Activated T-helper 1 cell treated with Interleukin-2 at 50 U/mL for 16 hours (primary cell): ENCODE data around the gene CPNE9.

ENCODE experiments used
- DNase-seq: peaks from one replicate; pipeline ENCODE4 v3.0.0-alpha.2; 2020; ENCODE audit warnings: low read depth

The CPNE9 gene, protein sequence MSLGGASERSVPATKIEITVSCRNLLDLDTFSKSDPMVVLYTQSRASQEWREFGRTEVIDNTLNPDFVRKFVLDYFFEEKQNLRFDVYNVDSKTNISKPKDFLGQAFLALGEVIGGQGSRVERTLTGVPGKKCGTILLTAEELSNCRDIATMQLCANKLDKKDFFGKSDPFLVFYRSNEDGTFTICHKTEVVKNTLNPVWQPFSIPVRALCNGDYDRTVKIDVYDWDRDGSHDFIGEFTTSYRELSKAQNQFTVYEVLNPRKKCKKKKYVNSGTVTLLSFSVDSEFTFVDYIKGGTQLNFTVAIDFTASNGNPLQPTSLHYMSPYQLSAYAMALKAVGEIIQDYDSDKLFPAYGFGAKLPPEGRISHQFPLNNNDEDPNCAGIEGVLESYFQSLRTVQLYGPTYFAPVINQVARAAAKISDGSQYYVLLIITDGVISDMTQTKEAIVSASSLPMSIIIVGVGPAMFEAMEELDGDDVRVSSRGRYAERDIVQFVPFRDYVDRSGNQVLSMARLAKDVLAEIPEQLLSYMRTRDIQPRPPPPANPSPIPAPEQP

DNA sequence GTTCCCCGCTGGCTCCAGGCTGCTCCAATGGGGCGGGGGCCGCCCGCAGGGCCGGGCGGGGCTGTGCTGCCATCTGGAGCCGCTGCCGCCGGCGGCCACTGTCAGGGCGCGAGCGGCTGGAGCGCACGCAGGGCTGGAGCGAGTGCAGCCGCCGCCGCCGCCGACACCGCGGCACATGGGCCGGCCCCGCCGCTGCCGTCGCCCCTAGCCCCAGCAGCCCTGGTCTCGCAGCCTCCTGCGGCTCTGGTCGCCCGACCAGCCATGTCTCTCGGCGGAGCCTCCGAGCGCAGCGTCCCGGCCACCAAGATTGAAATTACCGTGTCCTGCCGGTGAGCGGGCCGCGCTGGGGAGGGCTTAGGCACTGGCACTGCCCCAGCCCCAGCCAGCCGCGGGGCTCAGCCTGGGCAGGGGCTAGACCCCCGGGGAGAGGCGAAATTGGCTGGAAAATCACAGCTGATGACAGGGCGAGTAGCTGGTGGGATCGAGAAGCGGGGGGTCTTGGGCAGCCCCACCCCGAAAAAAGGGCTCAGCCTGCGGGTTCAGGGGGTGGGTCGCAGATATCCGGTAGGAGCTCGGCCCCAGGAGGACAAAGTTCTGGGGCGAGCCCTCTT lies at the start of gene CPNE9:
TSS of gene CPNE9 (plus strand) at position 98 of the 611 bp plus-strand sequence. CDS start at position 262, 164 bp downstream.
- no peak for DNase-seq

DNA sequence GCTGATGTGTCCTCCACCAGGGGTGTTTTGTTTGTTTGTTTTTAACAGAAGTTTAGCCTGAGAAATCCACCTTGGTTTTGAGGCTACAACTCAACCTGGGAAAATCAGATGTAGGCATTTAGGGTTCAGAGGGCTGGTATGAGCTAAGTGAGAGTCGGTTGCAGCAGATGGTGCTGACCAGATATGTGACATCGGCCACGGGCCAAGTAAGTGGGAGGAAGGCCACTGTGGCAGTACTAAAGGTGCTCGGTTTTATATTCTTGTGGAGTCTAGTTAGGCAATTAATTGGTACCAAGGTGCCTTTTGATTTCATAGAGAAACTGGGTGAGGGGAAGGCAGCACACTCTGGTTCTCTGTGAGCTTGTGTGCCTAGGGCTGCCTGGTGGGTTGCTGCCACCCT lies 43.8 kb upstream of the CPNE9 start:
- no peak for DNase-seq

DNA sequence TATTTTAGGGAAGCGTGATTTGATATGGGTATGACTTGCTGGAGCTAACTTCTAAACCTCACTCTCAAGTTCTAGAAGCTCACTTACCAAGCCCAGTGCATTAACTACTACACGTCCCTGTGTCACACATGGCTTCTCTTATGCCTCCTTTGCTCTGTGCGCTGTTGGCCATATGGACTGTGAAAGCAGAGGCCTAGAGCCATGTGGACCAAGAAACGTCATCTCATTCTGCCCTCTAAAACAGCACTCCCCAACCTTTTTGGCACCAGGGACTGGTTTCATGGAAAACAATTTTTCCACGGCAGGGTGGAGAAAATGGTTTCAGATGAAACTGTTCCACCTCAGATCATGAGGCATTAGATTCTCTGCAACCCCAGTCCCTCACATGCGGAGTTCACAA lies 42.7 kb upstream of the CPNE9 start:
- no peak for DNase-seq

DNA sequence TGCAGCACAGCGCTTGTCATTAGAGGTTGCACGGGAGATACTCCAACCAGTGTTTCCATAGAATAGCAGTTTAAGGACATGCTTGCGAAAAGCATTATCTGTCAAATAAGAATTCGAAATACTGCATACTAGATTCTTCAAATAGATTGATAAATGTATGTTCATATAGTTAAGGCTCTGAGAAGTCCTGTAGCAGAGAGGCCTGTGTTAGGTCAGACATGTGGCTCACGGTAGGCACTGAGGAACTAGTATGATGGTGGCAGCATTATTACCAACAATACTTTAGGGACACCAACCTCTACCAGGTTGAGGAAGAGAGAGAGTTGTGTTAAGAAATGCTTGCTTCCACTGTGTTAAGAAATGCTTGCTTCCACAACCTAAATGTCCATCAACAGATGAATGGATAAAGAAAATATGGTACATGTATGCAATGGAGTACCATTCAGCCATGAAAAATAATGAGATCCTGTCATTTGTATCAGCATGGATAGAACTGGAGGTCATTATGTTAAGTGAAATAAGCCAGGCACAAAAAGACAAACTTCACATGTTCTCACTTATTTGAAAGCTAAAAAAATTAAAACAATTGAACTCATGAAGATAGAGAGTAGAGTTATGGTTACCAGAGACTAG lies 39.4 kb upstream of the CPNE9 start:
- no peak for DNase-seq

DNA sequence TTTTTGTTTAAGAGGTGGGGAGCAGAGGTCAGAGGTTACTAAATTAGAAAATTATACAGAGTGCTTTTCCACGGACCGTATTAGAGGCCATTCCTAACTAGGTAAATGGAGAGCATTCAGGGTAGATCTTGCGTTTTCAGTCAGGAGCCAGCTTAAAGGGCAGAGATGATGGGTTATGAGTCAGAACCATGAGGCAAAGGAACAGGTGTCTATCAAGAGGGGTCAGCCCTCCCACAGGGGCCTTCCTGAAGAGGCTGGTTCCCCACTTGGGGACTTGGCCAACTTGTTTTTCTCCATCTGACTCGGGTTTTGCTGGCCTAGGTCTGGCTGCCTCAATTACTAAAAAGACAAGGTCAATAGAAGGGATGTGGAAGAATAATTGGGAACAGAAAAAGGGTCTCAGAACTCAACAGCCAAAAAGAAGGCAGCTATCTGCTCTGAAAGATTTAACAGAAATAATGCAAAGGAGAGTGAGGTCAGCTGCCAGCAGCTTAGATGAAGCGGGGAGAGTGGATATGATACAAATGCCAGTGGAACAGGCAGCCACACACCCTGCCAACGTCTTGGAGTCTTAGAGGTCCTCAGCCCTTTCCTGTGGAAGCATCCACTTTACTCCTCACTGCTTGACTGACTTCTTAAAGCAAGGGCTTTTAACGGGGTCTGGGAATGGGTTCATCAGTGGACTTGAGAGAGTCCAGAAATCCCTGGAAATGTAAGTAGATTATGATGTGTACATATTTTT lies 36.8 kb upstream of the CPNE9 start:
- no peak for DNase-seq

DNA sequence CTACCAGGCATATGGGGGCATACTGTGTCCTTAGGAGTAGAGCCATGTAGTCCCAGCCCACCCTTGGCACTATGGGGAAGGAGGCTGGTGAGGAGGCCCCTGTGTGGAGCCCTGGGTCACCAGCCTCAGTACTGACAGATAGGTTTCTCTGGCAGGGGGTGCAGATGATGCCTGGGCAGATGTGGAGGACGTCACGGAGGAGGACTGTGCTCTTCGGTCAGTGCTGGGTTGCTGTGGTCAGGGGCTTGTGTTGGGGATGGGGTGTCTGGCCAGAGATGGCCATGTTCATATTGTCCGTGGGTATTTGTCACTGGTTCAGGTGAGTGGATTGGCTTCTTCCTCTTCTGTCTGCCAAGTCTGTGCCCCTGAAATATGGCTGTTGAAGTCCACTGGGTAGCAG lies 34.4 kb upstream of the CPNE9 start:
- no peak for DNase-seq

DNA sequence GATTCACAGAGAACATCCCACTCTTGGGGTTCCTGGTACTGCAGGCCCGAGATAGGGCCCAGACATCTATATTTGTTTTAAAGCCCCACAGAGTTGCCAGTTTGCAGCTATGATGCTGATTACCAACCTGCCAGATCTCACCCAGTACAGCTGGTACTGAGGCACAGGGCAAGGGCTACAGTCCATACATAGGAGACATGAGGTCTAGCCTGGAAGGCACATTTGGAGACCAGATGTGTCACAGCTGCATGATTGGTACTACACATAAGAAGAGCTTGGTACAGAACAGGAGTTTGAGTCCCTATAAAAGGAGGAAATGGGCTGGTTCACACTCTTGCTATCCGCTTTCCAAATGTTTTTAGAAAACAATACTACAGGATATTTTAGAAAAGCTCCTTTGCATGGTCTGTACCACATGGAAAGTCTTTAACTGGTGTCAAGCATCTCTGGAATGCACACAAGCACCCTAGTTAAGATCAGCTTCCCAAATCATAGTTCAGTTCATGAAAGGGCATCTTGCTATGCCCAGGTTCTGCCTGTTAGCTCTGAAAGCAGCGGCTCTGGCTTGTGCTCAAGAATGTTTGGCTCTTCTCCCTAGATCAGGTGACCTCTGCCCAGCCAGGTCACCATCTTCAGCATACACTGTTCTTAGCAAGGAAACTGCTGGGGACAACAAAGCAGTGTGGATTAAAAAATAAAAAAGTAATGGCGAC lies 33.8 kb upstream of the CPNE9 start:
- DNase-seq = no peak

DNA sequence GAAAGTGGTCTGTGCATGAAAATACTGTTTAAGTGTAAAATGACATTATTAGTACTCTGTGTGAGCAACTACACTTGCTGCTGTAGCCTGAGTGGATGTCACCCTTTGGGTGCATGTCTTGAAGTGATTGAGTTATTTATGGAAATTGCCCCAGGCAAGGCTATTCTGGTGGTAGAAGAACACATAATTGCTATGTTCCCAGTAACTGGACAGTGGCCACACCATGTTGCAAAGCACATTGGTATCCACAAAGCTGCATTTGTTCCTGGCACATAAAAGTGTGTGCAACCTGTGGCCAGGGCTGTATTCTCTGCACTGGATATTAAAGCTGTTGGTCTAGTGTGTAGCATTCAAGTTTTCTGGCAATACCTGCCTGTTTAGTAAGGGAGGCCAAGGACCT lies 30.6 kb upstream of the CPNE9 start:
- no peak for DNase-seq

DNA sequence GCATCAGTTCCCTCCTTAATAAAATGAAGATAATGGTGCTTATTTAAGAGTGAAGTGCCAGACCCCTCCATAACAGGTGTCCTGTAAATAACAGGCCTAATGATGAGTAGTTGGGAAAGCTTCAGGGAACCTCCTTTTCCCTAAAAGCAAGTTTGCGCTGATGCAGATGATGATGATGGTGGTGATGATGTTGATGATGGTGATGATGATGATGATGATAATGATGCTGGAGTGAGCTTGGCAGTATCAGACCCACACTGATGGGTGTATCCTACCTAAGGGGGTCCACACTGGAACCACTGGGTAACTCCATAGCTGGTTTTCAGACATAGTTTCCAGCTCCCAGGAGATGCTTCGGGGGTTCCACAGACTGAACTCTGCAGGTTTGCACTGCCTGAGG lies 29.9 kb upstream of the CPNE9 start:
- no peak for DNase-seq

DNA sequence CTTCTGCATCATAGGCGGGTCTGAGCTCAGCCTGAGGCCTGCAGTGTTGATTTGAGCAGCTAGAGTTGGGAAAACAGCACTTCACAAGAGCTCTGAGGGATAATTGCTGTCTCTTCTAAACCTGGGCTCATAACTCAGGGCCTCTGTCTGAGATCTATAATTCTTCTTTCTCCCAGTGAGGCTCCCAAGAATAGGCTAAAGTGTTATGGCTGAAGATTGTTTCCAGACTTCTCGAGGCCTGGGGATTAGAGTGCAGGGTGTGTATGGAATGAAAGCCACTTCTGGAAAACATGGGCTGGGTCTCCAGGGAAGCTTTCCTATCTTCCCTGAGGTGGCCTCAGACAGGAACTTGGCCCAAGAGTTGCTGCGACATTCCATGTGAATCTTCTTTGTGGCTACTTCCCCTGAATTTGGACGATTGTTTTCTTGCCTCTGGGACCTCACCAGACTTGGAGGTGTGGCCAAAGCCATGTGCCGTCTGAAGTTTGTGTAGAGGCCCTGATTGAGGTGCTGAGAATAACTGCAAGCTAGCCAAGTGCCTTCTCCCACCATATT lies 27.8 kb upstream of the CPNE9 start:
- no peak for DNase-seq

DNA sequence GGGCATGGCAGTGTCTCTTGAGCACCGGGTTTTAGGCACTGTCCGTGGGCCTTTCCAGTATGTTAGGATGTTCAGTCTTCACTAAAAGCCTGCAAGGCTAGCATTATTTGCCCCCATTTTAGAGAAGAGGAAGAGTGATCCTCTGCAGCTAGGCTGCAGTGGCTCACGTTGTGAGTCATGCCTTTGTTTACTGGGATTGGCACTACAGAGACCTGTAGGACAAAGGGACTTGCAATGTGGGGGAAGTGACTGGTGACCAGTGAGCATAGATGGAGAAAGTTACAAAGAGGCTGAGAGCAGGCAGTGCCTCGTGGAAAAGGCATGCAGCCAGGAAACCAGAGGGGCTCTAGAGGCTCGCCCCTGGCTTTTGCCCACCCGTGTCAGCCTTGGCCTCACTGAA lies 26.8 kb upstream of the CPNE9 start:
- DNase-seq = no peak

DNA sequence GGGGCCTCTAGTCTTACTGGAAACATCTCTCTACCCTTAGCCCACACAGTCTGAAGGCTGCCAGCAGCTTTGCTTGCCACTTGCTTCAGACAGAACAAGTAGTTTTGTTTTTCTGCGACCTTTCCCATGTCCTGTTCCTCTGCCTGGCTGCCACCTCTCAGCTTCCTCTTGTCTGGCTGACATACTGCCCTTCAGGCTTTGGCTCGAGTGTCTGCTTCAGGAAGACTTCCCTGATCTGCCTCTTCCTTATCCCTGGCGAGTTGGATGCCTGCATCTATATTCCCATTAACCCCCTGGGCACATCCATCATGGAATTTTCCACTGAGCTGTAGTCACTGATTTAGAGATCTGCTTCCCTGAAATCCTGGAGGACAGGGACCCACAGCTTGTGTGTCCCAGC lies 25.1 kb upstream of the CPNE9 start:
- no peak for DNase-seq

DNA sequence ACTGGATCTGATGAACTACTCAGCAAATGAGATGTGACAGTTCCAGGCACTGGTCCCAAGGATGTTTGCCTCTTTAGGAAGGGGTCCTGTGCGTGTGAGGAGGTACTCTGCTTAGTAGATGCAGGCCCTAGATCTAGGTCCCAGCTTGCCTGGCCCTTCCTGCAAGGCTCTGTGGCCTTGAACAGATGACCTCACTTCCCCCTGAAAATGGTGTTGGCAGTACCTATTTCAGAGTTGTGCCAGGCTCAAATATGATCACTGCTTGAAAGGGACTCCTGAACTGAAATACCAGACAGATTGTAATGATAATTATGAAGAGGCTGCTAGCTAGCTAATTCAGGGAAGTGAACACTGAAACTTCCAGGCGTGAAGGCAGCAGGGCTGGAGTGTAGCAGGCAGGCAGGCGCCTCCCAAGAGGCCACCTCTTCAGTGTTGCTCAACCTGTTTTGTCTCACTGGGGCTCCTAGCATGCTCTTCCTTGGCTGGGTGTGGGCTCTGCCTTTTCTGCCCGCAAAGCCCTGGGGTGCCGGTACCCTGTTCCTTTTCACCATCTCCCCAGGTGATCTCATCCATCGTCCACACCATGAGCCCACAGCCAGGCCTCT lies 24.1 kb upstream of the CPNE9 start:
- DNase-seq = no peak

DNA sequence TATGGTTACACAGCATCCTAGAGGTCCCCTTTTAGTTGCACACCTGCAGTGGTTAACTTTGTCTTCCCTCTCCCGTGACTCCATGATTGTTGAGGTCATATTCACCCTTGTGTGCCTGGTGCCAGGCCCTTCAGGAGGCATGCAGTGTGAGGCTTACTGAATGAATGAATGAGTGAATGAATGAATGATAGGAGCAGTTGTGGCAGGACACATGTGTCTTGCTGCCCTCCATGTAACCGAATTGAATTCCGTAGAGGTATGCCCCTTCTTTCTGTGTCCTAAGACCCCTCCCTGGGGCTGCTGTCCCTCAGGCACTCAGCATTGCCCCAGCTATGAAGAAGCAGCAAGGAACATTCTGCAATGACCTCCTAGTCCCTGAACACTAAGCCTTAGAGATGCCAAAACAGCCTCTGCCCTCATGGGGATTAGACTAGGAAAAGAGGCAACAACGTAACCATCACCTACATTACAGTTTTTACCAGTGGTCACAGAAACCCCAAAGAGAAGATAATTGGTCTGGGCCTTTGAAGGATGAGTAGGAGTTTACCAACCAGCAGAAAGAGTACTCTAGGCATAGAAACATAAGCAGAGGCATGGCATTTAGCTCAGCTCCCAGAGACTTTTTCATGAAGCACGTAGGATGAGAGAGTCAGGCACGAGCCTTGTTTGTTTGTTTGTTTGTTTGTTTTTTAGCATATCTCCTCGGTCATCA lies 22.5 kb upstream of the CPNE9 start:
- DNase-seq = no peak

DNA sequence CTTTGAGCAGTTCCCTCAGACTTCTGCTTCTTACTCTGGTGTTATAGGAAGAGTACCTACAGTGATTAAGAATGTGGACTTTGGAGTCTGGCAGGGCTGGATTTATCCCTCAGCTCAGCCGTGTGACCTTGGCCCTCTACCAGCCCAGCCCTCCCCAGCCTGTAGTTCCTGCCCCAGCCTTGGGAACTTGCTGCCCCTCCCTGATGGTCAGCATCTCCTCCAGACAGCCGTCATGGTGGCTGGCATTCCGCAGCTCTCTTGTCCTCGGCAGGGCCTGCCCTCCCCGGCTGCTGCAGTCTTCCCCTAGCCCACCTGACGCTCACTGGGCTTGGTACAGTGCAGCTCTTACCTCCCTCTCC lies 21.9 kb upstream of the CPNE9 start:
- DNase-seq = no peak

DNA sequence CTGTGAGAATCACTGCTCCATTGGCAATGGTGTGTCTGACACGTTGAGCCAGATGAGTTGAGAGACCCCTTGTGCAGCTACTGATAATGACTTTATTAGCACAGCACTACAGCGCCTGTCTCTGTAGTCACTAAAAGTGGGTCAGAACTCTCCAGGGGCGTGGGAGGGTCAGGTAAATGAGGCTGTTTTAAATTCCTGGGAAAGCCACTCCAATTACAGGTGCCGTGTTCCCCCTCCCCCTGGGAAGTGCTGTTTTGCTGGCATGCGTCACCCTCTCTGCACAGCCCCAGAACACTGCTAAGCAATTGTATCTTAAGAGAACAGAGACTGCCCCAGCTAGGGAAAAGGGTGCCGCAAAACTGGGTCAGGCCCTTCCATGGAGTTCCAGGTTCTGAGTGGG lies 21.5 kb upstream of the CPNE9 start:
- no peak for DNase-seq

DNA sequence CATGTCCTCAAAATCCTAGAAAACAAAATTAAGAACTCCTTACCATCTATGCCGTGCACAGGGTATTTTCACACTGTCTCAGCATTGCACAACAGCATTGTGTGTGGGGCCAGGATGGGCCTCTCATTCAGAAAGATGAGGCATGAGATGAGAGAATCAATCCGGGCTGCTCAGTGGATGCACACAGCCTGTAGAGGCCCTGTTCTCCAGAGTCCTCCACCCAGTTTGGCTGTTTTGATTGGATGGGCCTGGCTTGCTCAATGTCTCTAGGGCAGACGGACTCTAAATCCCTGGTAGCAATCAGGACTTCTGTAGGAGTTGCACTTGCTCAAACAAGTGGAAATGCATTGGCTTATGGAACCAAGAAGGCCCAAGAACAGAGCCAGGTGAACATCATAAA lies 20.2 kb upstream of the CPNE9 start:
- no peak for DNase-seq

DNA sequence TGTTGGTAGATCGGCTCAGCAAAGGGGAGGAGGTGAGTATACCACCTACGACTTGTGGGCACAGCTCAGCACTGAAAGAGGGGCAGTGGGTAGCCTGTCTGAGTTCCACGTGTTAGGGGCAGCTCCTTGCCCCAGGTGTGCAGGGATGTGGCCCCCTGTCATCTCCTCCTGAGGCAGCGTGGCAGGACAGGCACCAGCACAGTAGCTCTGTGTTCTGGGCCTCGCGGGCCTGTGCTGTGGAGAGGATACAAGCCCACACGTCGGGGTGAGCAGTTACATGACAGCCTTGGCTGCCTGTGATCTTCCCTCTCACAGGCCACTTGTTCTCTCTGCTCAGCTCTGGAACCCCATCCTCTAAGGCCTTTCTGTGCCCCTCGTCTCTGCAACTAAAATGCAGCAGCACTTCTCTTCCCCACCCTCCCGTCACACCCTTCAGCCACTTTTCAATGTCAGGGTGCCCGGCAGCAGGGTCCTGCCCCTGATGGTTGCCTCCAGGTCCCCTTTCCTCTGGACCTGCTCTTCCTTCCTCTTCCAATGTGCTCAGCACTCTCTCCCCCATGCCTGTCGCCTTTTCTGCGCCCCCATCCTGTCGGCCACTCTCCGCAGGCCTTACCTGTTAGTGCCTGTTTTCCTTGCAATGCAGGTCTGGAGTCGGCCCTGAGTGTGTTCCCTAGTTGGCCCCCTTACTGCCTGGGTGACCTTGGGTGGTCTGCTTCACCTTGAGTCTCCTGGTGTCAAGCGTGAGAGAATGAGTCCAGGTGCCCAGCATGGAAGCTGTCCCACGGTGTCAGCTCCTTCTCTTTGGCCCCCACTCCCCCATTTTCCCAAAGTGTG lies 18.2 kb upstream of the CPNE9 start:
- no peak for DNase-seq

DNA sequence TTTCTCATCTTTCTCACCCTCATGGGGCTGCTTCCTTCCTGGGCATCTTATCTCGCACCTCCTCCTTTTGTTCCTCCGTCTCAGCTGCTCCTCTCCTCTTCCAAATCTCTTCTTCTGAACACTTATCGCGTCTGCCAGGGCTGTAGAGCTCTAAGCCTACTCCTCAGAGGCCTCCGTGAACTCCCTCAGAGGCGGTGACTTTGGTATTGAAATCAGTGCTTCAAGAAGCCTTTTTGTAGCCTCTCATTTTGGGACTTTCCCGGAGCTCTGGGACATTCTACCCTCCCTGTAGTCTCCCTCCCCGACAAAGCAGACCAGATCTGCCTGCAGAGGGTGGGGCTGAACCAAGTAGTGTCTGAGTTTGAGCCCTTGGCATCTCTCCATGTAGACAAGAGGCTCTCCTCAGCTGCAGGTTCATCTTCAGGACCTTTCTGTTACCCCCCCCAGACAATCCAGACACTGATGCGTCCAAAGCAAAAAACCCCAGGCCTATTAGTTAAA lies 17.5 kb upstream of the CPNE9 start:
- DNase-seq = no peak
